Pulmonary artery endothelial cell (primary cell): ENCODE data around the gene ANKS1B. TPM values are rescaled to one million over a fixed set of nuclear protein-coding genes. Genes with fewer than 3 reads are reported as not detected.
"Not testable (repeated sequence)": the region's sequence is repeated elsewhere in the genome, so short reads cannot be mapped to it uniquely, and the experiment has no call there.

ENCODE experiments used
- DNase-seq: peaks from one replicate; pipeline ENCODE4 v3.0.0-alpha.2; 2011; ENCODE audit warnings: low read depth, low spot score
- total RNA-seq: library from RNA; depleted of rRNA; stranded (reverse); fragments of >200 nt; gene quantifications from 2 replicates; pipeline ENCODE4 v1.2.3, GENCODE V29; 2014

Gene ANKS1B
- total RNA-seq, 1 donor from 2014 or later: 0.07 TPM

- DNase-seq: no peak
These were observed 1090.2 kb downstream of the ANKS1B start for GRCh38 chr12:98894412-98895085.

GRCh38 chr12:98893675-98894411 is 1090.9 kb downstream of the ANKS1B start:
- no peak for DNase-seq

GRCh38 chr12:98893126-98893674 is 1091.5 kb downstream of the ANKS1B start:
- no peak for DNase-seq

- DNase-seq: no peak
These were observed 1099.0 kb downstream of the ANKS1B start for GRCh38 chr12:98885778-98886177.

- DNase-seq: no peak
These were observed 1101.5 kb downstream of the ANKS1B start for GRCh38 chr12:98883231-98883630.

- DNase-seq: no peak
These were observed 1102.2 kb downstream of the ANKS1B start for GRCh38 chr12:98882526-98882925.

GRCh38 chr12:98873776-98874175 is 1111.0 kb downstream of the ANKS1B start:
- no peak for DNase-seq

- DNase-seq: no peak
These were observed 1114.2 kb downstream of the ANKS1B start for GRCh38 chr12:98870504-98870903.

GRCh38 chr12:98869886-98870503 is 1114.7 kb downstream of the ANKS1B start:
- no peak for DNase-seq

GRCh38 chr12:98868538-98868937 is 1116.2 kb downstream of the ANKS1B start:
- DNase-seq: no peak

GRCh38 chr12:98868076-98868475 is 1116.7 kb downstream of the ANKS1B start:
- no peak for DNase-seq

- no peak for DNase-seq
These were observed 1120.4 kb downstream of the ANKS1B start for GRCh38 chr12:98864363-98864762.

- no peak for DNase-seq
These were observed 1121.6 kb downstream of the ANKS1B start for GRCh38 chr12:98863167-98863566.

- DNase-seq: no peak
These were observed 1123.5 kb downstream of the ANKS1B start for GRCh38 chr12:98861251-98861650.

- DNase-seq: no peak
These were observed 1127.7 kb downstream of the ANKS1B start for GRCh38 chr12:98856897-98857540.

GRCh38 chr12:98852181-98852580 is 1132.6 kb downstream of the ANKS1B start:
- DNase-seq: no peak

- DNase-seq: no peak
These were observed 1137.5 kb downstream of the ANKS1B start for GRCh38 chr12:98847242-98847641.

GRCh38 chr12:98845957-98846356 is 1138.8 kb downstream of the ANKS1B start:
- DNase-seq: no peak

- DNase-seq: no peak
These were observed 1144.4 kb downstream of the ANKS1B start for GRCh38 chr12:98840325-98840724.

- DNase-seq: no peak
These were observed 1146.5 kb downstream of the ANKS1B start for GRCh38 chr12:98838231-98838647.

- not testable (repeated sequence) for DNase-seq
These were observed 1147.5 kb downstream of the ANKS1B start for GRCh38 chr12:98837134-98837752.
